GM21825 (cell line): ENCODE data around the gene LDLRAD3.

ENCODE experiments used
- ATAC-seq: cut with Tn5 transposase; IDR thresholded peaks from one replicate; pipeline ENCODE4 v1.9.1; 2021; ENCODE audit warnings: mild to moderate bottlenecking, moderate library complexity; ENCODE audit not compliant: unreplicated experiment

Gene LDLRAD3

DNA sequence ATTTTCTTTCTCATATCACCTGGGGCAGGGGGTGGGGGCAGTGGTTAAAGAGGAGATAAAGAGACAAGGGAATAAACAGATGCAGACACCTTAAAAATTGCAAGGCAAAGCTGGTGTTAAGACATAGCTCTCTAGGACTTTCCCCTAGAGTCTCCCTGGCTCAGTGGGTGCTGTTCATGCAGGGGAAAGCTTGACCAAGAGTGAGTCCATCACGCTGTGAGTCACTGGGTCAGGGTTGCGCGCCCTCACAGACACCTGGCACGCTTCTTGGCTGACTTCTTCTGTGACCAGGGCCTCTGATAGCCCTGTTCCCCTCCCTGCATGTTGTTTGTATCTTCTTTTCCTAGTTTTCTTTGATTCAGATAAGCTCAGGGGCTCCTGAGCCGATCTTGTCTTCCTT, 313.5 kb downstream of the LDLRAD3 start:
- ATAC-seq: no peak

- no peak for ATAC-seq
These were observed 315.0 kb downstream of the LDLRAD3 start for GRCh38 chr11:36258730-36259360.

DNA sequence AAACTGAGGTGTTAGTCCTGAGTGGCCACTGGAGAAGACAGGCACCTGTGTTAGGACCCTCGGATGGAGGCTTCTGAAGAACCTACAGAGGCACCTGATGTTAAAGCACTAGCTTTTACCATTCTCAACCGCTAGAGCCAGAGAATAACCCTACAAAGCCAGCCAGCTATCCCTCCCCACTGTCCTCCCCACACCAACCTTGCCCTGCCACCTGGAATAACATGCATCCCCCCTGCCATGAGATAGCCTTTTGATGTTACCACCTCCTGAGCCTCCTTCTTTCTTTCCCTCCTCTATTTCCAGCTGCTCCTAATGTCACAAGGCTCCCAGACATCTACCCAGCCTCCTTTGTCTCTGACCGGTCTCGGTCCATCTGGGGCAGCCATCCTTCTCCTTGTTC, 317.2 kb downstream of the LDLRAD3 start:
- no peak for ATAC-seq

DNA sequence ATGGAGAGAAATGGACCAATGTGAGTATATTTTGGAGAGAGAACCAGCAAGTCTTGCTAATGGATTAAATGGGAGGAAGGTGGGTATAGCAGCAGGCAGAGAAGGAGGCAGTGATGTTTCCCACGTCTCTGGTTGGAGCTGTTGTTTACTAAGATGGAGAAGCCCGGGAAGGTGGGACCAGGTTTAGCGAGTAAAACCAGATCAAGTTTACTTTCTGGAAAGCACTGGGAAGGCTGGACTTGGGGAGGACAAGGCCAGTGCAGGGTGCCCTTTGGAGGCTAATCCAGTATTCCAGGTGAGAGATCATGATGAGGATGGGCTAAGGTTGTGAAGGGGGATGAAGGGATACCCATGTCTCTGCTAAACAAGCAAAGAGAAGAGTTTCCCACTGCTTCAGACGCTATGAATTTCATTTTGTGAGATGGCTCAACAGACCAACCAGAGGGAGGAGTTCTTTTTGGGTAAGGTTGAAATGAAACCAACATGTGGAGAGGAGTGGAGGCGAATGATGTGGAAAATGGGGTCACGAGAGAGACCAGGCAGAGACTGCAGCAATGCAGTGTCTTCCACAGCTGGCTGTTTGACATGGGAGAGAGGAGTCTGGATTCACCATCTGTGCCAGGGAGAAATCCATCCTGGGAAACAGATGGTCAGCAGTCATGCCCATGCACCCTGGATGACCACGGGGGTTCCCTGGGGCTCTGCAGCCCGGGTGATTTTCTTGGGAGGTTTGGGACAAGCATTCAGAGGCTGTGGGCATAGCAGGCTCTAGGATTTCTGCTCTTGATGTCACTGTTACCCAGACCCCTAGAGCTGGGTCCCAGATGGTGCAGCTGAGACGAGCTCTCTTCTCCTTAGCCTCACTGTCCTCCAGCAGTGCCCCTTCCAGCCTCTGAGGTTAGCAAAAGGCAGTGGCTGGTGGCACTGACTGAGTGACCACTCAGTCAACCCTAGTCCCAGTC, 320.4 kb downstream of the LDLRAD3 start:
- ATAC-seq: no peak

DNA sequence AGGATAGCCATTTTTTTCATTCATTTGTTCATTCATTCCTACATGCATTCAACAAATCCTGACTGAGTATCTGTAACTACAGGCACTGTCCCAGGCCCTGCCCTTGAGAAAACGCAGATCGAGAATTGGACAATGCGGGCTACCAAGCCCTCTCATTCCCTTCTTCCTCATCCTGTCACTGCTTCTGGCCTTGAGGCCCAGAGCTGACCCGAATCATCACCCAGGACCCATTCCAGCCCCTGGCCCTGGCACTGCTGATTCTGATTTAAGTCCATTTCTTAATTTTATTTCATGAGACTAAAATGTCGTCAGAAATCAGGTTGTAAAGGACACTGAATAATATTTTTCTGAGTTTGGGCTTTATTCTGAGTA, 321.1 kb downstream of the LDLRAD3 start:
- ATAC-seq: no peak

GRCh38 chr11:36265793-36266628, 322.1 kb downstream of the LDLRAD3 start:
- no peak for ATAC-seq

- no peak for ATAC-seq
These were observed 322.9 kb downstream of the LDLRAD3 start for GRCh38 chr11:36266767-36267166.

- no peak for ATAC-seq
These were observed 324.6 kb downstream of the LDLRAD3 start for GRCh38 chr11:36268337-36268985.

- no peak for ATAC-seq
These were observed 326.8 kb downstream of the LDLRAD3 start for GRCh38 chr11:36270701-36271100.

DNA sequence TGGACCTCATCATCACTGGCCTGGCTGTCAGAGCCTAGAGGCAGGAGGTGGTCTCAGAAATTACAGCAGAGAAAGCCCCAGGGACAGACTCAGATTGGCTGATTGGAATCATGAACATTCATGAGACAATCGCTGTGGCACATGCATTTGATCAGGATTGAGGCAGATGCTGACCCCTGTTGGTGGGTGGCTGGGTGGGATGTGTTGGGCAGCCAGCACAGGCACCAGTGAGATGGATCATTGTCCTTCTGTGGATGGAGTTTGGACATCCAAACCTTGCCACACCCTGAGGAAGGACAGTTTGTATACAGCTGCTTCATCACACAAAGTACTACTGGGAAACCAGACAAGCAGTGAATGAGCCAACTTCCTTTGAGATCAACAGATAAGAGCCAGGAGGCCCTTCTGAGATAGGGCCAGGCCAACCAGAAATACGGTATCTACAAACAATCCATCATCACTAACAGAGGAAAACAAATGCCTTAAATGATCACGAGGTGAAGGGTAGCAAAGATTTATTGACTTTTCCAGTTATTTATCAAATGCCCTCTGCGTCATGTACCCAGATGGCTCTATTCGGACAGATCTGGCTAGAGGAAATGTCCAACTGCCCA, 328.0 kb downstream of the LDLRAD3 start:
- no peak for ATAC-seq

DNA sequence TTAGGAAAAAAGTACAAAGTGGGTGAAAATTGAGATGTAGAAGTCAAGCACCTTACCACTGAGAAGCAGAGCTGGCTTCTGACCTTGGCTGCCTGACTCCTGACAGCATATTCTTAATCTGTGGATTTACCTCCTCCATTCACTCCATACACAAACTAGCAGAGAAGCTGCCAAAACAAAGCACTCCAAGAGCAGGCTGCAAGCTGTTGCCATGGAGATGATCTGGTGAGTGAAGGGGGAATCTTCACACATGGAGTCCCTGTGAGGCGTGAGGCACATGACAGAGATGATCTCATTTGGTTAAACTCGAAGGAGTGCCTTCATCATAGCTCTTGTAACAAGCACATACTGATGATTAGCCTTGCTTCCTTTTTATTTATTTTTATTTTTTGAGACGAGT, 329.2 kb downstream of the LDLRAD3 start:
- ATAC-seq: no peak

DNA sequence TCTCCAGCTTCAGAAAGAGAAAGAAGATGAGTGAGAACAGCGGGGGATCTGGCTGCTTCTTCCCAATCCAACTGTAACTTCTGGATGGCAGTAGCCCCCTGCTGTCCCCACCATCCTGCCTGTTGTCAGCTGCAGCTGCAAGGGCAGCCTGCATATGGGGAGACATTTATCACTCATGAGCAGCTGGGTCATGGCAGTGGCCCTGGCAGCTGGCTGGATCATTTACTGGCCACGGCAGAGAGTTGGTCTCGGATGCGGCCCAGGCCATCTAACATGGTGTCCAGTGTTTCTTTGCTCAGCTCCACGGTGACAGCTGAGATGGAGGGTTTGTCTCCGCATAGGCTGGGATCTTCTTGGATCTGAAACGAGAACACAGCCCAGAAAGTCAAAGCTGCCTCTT, 330.6 kb downstream of the LDLRAD3 start:
- no peak for ATAC-seq

DNA sequence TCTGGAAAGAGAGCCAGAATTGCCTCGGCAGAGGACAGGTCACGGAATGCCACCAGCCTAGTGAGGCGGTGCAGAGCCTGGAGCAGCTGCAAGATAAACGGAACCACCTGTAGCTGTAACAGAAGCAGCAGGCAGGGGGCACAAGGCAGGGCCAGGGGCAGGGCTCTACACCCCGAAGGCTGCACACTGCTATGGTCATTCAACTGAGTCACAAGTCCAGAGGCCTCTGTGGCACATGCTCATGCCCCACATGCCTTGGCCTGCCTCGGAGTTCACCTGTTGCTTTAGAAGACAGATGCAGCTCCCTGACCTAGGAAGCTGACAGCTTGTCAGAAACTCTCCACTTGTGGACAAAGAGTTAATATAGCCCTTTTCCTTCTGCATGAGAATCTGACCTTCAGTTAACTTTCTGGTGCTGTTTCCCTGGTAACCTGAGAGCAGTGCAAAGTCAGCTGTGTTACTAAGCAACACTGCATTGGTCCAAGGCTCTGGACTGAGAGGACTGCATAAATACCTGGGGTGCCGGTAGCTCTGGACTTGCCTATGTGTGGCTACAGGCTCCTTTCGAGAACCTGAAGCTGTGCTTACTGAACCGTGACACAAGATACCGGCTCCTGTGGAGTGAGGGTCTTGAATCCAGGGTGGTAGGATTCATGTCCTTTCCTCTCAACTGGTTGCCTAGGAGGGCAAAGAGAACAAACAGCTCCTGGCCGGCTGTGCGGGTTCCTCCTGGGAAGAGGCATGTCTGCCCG, 334.8 kb downstream of the LDLRAD3 start:
- no peak for ATAC-seq

DNA sequence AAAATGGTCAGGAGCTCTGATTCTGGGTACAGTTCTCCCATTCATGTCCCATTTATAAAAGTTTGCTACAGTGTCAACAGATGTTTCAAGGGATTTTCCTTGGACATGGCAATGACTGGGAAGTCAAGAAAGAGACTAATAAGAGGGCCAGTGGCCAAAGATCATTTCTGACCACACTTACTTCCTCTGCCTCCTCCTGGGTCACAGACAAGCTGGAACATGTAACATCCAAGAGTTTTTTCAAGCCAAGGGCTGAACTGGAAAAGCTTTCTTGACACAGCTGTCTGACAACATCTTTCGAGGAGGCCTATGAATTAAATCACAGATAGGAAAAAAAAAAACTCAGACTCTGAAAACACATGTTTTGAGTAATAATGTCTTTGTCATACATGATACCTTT, 336.7 kb downstream of the LDLRAD3 start:
- ATAC-seq: no peak
